Activated CD8-positive, alpha-beta T cell treated with anti-CD3 and anti-CD28 coated beads for 36 hours (primary cell): Measurements from ENCODE around the gene DNAAF9. TPM values are rescaled to one million over a fixed set of nuclear protein-coding genes. Genes with fewer than 3 reads are reported as not detected.

ENCODE experiments used
- ATAC-seq: fragments of 200-7000 bp; cut with Tn5 transposase; one replicate; pipeline ENCODE4 v1.10.0; 2021; ENCODE audit warnings: mild to moderate bottlenecking, moderate library complexity
- CTCF ChIA-PET: fragments of 350-600 bp; sonication (Branson Sonifier 250); formaldehyde crosslinking; loops from one replicate; lab custom pipeline; 2021; ENCODE audit warnings: antibody characterized with exemption; lab: Charles Lee
- POLR2A ChIA-PET: fragments of 350-600 bp; sonication (Branson Sonifier 250); formaldehyde crosslinking; loops from one replicate; lab custom pipeline; 2021; ENCODE audit warnings: antibody characterized with exemption; lab: Charles Lee
- DNase-seq: peaks from one replicate; pipeline ENCODE4 v3.0.0-alpha.2; 2020
- H3K27ac Mint-ChIP-seq: one replicate; pipeline ENCODE4 v1.8.0; 2021; ENCODE audit warnings: mild to moderate bottlenecking, mixed read lengths
- H3K27me3 Mint-ChIP-seq: one replicate; pipeline ENCODE4 v1.8.0; 2021; ENCODE audit warnings: mixed read lengths
- H3K36me3 Mint-ChIP-seq: one replicate; pipeline ENCODE4 v1.8.0; 2021; ENCODE audit warnings: low read depth, mixed read lengths
- H3K4me1 Mint-ChIP-seq: one replicate; pipeline ENCODE4 v1.8.0; 2021; ENCODE audit warnings: low read depth, mixed read lengths
- H3K4me3 Mint-ChIP-seq: one replicate; pipeline ENCODE4 v1.8.0; 2021; ENCODE audit warnings: mild to moderate bottlenecking, moderate library complexity, mixed read lengths
- H3K9me3 Mint-ChIP-seq: one replicate; pipeline ENCODE4 v1.8.0; 2021; ENCODE audit warnings: mixed read lengths
- intact Hi-C: fragments of 100-400 bp; cut with micrococcal nuclease; formaldehyde crosslinking; loops from one replicate; pipeline ENCODE4 v1.10.0; 2022
- total RNA-seq, 2 experiments: library from RNA; stranded (reverse); gene quantifications; one replicate each; pipeline ENCODE4 v1.2.3, GENCODE V29; 2021
- TF ChIP-seq, protein P1 (sequence below): fragments of 200-600 bp; IDR thresholded peaks from one replicate; pipeline ENCODE4 v1.8.0; 2022; ENCODE audit warnings: antibody characterized with exemption, mild to moderate bottlenecking

The DNAAF9 gene
- total RNA-seq, 2 experiments from 2014 or later, result 1.4 to 1.7 TPM

DNA sequence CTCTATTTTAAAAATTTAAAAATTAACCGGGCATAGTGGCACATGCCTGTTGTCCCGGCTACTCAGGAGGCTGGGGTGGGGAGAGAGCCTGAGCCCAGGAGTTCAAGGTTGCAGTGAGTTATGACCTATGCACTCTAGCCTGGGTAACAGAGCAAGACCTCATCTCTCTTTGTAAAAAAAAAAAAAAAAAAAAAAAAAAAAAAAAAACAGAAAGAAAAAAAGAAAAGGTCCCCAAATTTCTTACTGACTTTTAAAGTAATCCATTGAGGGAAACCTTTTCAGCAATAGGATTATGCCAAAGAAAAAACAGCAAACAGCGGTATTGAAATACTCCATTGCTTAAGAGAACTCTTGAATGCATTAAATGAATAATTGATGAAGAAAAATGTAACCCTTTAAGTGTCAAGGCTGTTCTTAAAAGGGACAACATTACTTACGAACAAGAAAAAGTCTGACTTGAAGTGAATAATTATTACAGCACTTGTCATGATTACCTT, 6.0 kb upstream of the DNAAF9 start:
- DNase-seq (no peak), ATAC-seq (no peak)
- Mint-ChIP-seq H3K27ac (no peak overlapping the region), H3K36me3 (no peaks in the 10 kb centered on the region), H3K27me3 (no peaks in the 10 kb centered on the region), H3K9me3 (no peaks in the 10 kb centered on the region), H3K4me1 (peaks cover 3% of the 10 kb centered on the region), H3K4me3 (no peak overlapping the region)
- ChIA-PET CTCF (interaction anchor here (1.7 kb wide), 1 partner anchor 11 kb away, joined by 7 read pairs; no protein-coding TSS in a partner anchor), POLR2A (no interaction called here)
- TF ChIP-seq, protein P1, sequence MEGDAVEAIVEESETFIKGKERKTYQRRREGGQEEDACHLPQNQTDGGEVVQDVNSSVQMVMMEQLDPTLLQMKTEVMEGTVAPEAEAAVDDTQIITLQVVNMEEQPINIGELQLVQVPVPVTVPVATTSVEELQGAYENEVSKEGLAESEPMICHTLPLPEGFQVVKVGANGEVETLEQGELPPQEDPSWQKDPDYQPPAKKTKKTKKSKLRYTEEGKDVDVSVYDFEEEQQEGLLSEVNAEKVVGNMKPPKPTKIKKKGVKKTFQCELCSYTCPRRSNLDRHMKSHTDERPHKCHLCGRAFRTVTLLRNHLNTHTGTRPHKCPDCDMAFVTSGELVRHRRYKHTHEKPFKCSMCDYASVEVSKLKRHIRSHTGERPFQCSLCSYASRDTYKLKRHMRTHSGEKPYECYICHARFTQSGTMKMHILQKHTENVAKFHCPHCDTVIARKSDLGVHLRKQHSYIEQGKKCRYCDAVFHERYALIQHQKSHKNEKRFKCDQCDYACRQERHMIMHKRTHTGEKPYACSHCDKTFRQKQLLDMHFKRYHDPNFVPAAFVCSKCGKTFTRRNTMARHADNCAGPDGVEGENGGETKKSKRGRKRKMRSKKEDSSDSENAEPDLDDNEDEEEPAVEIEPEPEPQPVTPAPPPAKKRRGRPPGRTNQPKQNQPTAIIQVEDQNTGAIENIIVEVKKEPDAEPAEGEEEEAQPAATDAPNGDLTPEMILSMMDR, result no peak
- intact Hi-C loops, result no loop called here

DNA sequence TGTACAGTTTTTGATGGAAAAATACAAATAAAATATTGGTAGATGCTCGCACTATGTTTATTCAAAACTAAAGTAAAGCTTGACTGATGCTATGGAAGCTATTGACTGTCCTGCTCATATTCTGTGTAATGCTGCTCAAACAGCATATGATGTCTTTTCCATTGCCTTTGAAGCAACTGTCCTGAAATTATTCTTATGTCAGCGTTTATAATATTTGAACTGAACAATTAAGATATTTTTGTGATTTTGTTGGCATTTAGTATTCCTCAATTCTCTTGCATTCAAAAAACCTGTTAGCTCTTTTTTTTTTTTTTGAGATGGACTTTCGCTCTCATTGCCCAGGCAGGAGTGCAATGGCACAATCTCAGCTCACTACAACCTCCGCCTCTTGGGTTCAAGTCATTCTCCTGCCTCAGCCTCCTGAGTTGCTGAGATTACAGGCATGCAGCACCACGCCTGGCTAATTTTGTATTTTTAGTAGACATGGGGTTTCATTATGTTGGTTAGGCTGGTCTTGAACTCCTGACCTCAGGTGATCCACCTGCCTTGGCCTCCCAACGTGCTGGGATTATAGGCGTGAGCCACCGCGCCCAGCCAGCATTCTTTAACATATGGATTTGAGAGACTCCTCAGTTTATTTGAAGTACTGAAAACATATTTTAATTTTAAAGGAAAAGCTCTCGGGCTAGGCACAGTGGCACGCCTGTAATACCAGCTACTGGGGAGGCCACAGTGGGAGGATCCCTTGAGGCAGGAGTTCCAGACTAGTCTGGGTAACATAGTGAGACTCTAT, 5.3 kb upstream of the DNAAF9 start:
- H3K4me1 Mint-ChIP-seq, result peaks cover 7% of the 10 kb centered on the region
- TF ChIP-seq, protein P1, result no peak
- H3K9me3 Mint-ChIP-seq, result no peaks in the 10 kb centered on the region
- no peaks in the 10 kb centered on the region for H3K27me3 Mint-ChIP-seq
- ATAC-seq (no peak), DNase-seq (no peak)
- POLR2A ChIA-PET, result no interaction called here
- no peak overlapping the region for H3K27ac Mint-ChIP-seq
- H3K4me3 Mint-ChIP-seq, result no peak overlapping the region
- intact Hi-C loops, result no loop called here
- CTCF ChIA-PET, result interaction anchor here (1.7 kb wide), 1 partner anchor 11 kb away, joined by 7 read pairs; no protein-coding TSS in a partner anchor
- H3K36me3 Mint-ChIP-seq, result no peaks in the 10 kb centered on the region

DNA sequence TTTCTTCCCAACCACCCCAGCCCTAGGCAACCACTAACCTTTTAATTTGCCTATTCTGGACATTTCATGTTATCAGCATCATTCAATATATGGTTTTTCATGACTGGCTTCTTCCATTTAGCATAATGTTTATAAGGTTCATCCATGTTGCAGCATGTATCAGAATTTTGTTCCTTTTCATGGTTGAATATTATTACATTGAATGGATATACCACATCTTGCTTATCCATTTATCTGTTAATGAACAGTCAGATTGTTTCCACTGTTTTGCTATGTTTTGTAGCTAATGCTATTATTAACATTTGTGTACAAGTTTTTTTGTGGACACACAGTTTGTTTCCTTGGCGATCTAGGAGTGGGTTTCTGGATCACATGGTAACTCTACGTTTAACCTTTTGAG, 3.0 kb upstream of the DNAAF9 start:
- no peaks in the 10 kb centered on the region for H3K9me3 Mint-ChIP-seq
- no peak overlapping the region for H3K4me3 Mint-ChIP-seq
- ChIA-PET CTCF (no interaction called here), POLR2A (interaction anchor here (1.1 kb wide), 1 partner anchor 8 kb away, joined by 4 read pairs; no protein-coding TSS in a partner anchor)
- intact Hi-C loops, result no loop called here
- TF ChIP-seq, protein P1, result no peak
- ATAC-seq (no peak), DNase-seq (no peak)
- peaks cover 22% of the 10 kb centered on the region for H3K4me1 Mint-ChIP-seq
- no peak overlapping the region for H3K27ac Mint-ChIP-seq
- H3K36me3 Mint-ChIP-seq, result no peaks in the 10 kb centered on the region
- peaks cover 2% of the 10 kb centered on the region for H3K27me3 Mint-ChIP-seq

DNA sequence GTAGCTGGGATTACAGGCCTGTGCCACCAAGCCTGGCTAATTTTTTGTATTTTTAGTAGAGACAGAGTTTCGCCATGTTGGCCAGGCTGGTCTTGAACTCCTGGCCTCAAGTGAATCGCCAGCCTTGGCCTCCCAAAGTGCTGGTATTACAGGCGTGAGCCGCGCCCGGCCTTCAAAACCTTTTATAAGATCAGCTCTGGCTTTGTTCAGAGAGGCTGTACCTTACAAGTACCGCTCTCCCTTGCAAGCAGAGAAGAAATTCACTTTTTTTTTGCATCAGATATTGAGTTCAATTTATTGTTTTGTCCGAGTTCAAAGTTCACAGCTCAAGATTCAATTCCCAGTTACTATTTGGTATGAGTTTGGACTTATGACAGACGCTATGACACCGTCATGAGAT, 1.9 kb upstream of the DNAAF9 start:
- POLR2A ChIA-PET, result interaction anchor here (1.0 kb wide), 1 partner anchor 32 kb away, joined by 3 read pairs; no protein-coding TSS in a partner anchor
- H3K36me3 Mint-ChIP-seq, result no peaks in the 10 kb centered on the region
- CTCF ChIA-PET, result interaction anchor here (1.4 to 1.8 kb wide), 2 partner anchors 10 to 301 kb away, joined by 3 to 8 read pairs; no protein-coding TSS in a partner anchor

More for the DNA sequence above, 1.9 kb upstream of the DNAAF9 start:
- Mint-ChIP-seq H3K27ac (no peak overlapping the region), H3K9me3 (no peaks in the 10 kb centered on the region), H3K4me1 (peaks cover 30% of the 10 kb centered on the region), H3K27me3 (peaks cover 2% of the 10 kb centered on the region), H3K4me3 (peak overlapping the region; percentile 83)
- DNase-seq (no peak), ATAC-seq (no peak)
- intact Hi-C loops, result no loop called here
- TF ChIP-seq, protein P1, result no peak
